Thoracic aorta (tissue), 2 donors: ENCODE measurements around the gene C12orf56. TPM values are rescaled to one million over a fixed set of nuclear protein-coding genes. Genes with fewer than 3 reads are reported as not detected.

Source experiments
- ATAC-seq: fragments of 150-250 bp; one replicate; pipeline ENCODE4 v1.8.0; 2017; ENCODE audit warnings: low read depth; ENCODE audit not compliant: insufficient number of reproducible peaks, low FRiP score
- DNase-seq: peaks from one replicate; pipeline ENCODE4 v3.0.0-alpha.2; 2020; ENCODE audit warnings: low spot score
- H3K27ac ChIP-seq, 2 donors: fragments of 200-600 bp; sonication (generic); 1 replicate in 1 of 2; 2 replicates in 1 of 2; pipeline ENCODE4 v1.5.1; 2016; ENCODE audit warnings: mild to moderate bottlenecking in 2 of 2, moderate library complexity in 2 of 2
- H3K27me3 ChIP-seq: fragments of 200-600 bp; sonication (generic); replicated peaks from 2 replicates; pipeline ENCODE4 v1.6.0; 2016; ENCODE audit warnings: mild to moderate bottlenecking; ENCODE audit not compliant: insufficient read depth
- H3K36me3 ChIP-seq: fragments of 200-600 bp; sonication (generic); one replicate; pipeline ENCODE4 v1.5.1; 2016
- H3K4me1 ChIP-seq, 2 donors: fragments of 200-600 bp; sonication (generic); 1 replicate in 1 of 2; 2 replicates in 1 of 2; pipeline versions ENCODE4 v1.5.1 to v1.6.0; 2016; ENCODE audit warnings: low read depth in 2 of 2, mild to moderate bottlenecking in 1 of 2; ENCODE audit not compliant: control insufficient read depth in 1 of 2
- H3K4me3 ChIP-seq: fragments of 200-600 bp; sonication (generic); 2 replicates; pipeline ENCODE4 v1.5.1; 2016; ENCODE audit warnings: mild to moderate bottlenecking
- H3K9me3 ChIP-seq: fragments of 200-600 bp; sonication (generic); 2 replicates; pipeline ENCODE4 v1.5.1; 2016
- total RNA-seq, 2 donors: library from RNA; depleted of rRNA; stranded (reverse); fragments of >200 nt; gene quantifications; one replicate each; pipeline versions ENCODE4 v1.1.0 to v1.2.3, GENCODE V29; 2016
- TF ChIP-seq, protein P1 (sequence below): fragments of 200-600 bp; sonication (generic); IDR thresholded peaks from one replicate; pipeline ENCODE4 v1.5.1; 2019; ENCODE audit warnings: antibody characterized with exemption

The C12orf56 gene
- total RNA-seq, 2 donors from 2014 or later, result not detected

DNA sequence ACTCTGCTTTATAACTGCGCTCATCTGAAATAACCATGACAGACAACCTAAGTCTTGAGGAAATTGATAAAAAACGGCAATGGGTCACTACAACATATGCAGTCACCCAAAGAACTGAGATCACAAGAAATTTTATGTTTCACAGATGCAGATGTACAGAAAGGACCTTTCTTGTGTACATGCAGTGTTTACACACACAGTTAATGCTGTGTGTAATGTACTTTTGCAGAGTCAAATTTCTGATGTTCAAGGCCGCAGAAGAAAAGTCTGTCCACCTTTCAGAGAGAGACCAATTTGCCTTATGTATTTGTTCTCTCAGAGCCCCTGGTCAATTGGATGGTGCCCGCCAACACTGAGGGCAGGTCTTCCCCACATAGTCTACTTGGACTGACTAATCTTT is 38.4 kb upstream of the C12orf56 start:
- no peak for DNase-seq
- ATAC-seq, result no peak
- no peaks in the 10 kb centered on the region for H3K4me1 ChIP-seq
- no peaks in the 10 kb centered on the region for H3K27me3 ChIP-seq
- peaks cover 65% of the 10 kb centered on the region for H3K36me3 ChIP-seq
- no peak overlapping the region for H3K4me3 ChIP-seq
- no peak overlapping the region for H3K27ac ChIP-seq
- no peaks in the 10 kb centered on the region for H3K9me3 ChIP-seq
- TF ChIP-seq, protein P1, sequence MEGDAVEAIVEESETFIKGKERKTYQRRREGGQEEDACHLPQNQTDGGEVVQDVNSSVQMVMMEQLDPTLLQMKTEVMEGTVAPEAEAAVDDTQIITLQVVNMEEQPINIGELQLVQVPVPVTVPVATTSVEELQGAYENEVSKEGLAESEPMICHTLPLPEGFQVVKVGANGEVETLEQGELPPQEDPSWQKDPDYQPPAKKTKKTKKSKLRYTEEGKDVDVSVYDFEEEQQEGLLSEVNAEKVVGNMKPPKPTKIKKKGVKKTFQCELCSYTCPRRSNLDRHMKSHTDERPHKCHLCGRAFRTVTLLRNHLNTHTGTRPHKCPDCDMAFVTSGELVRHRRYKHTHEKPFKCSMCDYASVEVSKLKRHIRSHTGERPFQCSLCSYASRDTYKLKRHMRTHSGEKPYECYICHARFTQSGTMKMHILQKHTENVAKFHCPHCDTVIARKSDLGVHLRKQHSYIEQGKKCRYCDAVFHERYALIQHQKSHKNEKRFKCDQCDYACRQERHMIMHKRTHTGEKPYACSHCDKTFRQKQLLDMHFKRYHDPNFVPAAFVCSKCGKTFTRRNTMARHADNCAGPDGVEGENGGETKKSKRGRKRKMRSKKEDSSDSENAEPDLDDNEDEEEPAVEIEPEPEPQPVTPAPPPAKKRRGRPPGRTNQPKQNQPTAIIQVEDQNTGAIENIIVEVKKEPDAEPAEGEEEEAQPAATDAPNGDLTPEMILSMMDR, result no peak

DNA sequence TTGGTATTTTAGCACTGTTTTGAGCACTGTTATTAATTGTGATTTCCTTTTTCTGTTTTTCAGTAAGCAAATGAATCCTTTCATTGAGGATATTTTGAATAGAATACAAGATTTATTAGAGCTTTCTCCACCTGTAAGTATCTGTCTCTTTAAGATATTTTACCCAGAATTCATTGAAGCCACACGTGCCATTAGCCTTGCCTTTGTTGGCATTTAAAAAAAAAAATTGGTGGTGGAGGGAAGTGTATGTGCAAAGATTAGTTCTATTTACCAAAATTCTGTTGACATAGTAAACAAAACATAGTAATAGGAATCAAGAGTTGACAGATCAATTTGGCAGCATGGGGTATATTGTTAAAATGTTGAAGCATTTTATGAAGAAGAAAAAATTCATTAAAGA is 37.4 kb upstream of the C12orf56 start:
- TF ChIP-seq, protein P1, result no peak
- H3K27me3 ChIP-seq, result no peaks in the 10 kb centered on the region
- H3K4me3 ChIP-seq, result no peak overlapping the region
- DNase-seq (no peak), ATAC-seq (no peak)
- H3K9me3 ChIP-seq, result no peaks in the 10 kb centered on the region
- peaks cover 60% of the 10 kb centered on the region for H3K36me3 ChIP-seq
- H3K27ac ChIP-seq, result no peak overlapping the region
- no peaks in the 10 kb centered on the region for H3K4me1 ChIP-seq

DNA sequence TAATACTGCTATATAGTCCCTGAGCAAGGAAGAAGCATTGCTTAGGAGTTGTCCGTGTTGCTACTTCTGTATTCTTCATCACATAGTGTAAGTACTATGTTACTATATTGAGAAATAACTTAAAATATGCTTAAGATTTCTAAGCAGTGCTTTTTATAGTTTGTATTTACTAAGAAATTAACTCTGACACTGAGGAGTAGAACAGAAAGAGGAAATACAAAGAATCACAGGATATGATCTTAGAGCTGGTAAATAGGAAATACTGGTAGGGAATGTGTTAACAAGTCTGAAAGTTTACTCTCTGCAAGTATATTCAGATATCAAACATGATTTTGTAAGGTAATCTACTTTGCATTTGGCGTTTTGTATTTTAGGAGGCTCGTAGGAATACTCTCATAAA is 29.1 kb upstream of the C12orf56 start:
- TF ChIP-seq, protein P1, result no peak
- Histone ChIP-seq H3K27ac (no peak overlapping the region), H3K4me3 (no peak overlapping the region), H3K4me1 (no peaks in the 10 kb centered on the region), H3K36me3 (peaks cover 61% of the 10 kb centered on the region), H3K9me3 (no peaks in the 10 kb centered on the region), H3K27me3 (no peaks in the 10 kb centered on the region)
- ATAC-seq (no peak), DNase-seq (no peak)

DNA sequence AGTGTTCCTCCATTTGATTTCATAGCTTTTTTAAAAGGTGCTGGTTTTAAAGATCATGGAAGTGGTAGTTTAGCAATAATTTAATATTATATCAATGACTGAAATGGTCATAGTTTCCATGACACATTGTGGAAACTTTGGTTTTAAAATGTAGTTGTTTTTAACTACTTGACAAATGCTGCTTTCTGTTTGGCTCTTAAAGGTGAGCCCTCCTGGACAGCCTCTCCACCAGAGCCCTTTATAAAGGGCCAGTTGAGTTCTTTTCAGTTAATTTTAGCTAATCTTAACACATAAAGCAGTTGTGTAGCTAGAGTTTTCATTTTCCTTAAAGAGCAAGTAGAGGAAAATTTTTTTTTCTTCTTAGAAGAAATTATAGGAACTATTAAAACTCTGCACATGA is 27.7 kb upstream of the C12orf56 start:
- Histone ChIP-seq H3K36me3 (peaks cover 59% of the 10 kb centered on the region), H3K4me3 (no peak overlapping the region), H3K4me1 (no peaks in the 10 kb centered on the region), H3K27me3 (no peaks in the 10 kb centered on the region), H3K27ac (no peak overlapping the region), H3K9me3 (no peaks in the 10 kb centered on the region)
- TF ChIP-seq, protein P1, result no peak
- DNase-seq, result no peak
- no peak for ATAC-seq

DNA sequence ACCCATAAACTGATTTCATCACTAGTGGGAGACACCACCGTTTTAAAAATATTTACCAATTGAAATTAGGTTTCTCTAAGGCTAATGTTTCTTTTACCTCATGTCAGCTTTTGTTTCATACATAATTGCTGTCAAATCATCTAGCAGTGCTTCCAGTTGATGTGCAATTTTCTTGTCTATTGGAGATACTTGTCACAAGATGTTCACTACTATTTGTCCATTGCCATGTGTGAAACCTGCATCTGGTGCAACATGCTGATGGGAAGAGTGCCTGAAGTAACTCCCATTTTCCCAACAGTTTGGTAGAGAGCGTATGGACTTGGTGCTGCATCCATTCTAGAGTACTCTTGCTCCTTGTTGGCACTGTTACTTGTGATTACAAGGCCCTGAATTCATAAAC is 23.3 kb upstream of the C12orf56 start:
- no peak for ATAC-seq
- Histone ChIP-seq H3K27ac (no peak overlapping the region), H3K27me3 (no peaks in the 10 kb centered on the region), H3K4me3 (no peak overlapping the region), H3K4me1 (no peaks in the 10 kb centered on the region), H3K9me3 (no peaks in the 10 kb centered on the region), H3K36me3 (peaks cover 58% of the 10 kb centered on the region)
- TF ChIP-seq, protein P1, result no peak
- DNase-seq, result no peak
